ENCODE results near the gene PRMT3. TPM values are rescaled to one million over a fixed set of nuclear protein-coding genes. Genes with fewer than 3 reads are reported as not detected.

Gene PRMT3
- total RNA-seq, 1 experiment from 2014 or later, result 26.4 TPM

GRCh38 chr11:20457934-20458680 is 70.6 kb downstream of the PRMT3 start:
- TF ChIP-seq EZH2 (IDR thresholded peaks at IDR 0.05; ENCODE audit: borderline replicate concordance, low read depth, low read length, poor library complexity, severe bottlenecking) (no peak), CTCF (conservative IDR thresholded peaks at IDR 0.05; ENCODE audit: low read depth, low read length) (no peak)
- no TSS peak for BruUV-seq (replicated peaks)
- CTCF ChIA-PET, result no interaction called here
- POLR2A ChIA-PET (ENCODE audit: low non-redundant PET), result no interaction called here
- H3K36me3 ChIP-seq (ENCODE audit: insufficient read depth, low read length, poor library complexity, severe bottlenecking), result no peaks in the 10 kb centered on the region
- H3K27me3 ChIP-seq (replicated peaks; ENCODE audit: insufficient read depth, low read depth, low read length, poor library complexity), result no peaks in the 10 kb centered on the region
- no peak for DNase-seq (ENCODE audit: low spot score)
- intact Hi-C loops (cut with micrococcal nuclease; ENCODE audit: unreplicated experiment), result no loop called here
- H3K4me3 ChIP-seq (ENCODE audit: low read depth, low read length, poor library complexity, severe bottlenecking), result no peak overlapping the region
- H3K27ac ChIP-seq (ENCODE audit: low read depth, low read length, poor library complexity, severe bottlenecking), result no peak overlapping the region
- no peaks in the 10 kb centered on the region for H3K9me3 ChIP-seq (ENCODE audit: low read depth, low read length, poor library complexity, severe bottlenecking)
- H3K4me1 ChIP-seq (ENCODE audit: insufficient read depth, low read length, poor library complexity, severe bottlenecking), result no peaks in the 10 kb centered on the region

- H3K36me3 ChIP-seq (ENCODE audit: insufficient read depth, low read length, poor library complexity, severe bottlenecking), result no peaks in the 10 kb centered on the region
- intact Hi-C loops (cut with micrococcal nuclease; ENCODE audit: unreplicated experiment), result no loop called here
- no peak for DNase-seq (ENCODE audit: low spot score)
- no peaks in the 10 kb centered on the region for H3K27me3 ChIP-seq (replicated peaks; ENCODE audit: insufficient read depth, low read depth, low read length, poor library complexity)
- no peaks in the 10 kb centered on the region for H3K4me1 ChIP-seq (ENCODE audit: insufficient read depth, low read length, poor library complexity, severe bottlenecking)
- H3K27ac ChIP-seq (ENCODE audit: low read depth, low read length, poor library complexity, severe bottlenecking), result no peak overlapping the region
- no TSS peak for BruUV-seq (replicated peaks)
- no peaks in the 10 kb centered on the region for H3K9me3 ChIP-seq (ENCODE audit: low read depth, low read length, poor library complexity, severe bottlenecking)
- H3K4me3 ChIP-seq (ENCODE audit: low read depth, low read length, poor library complexity, severe bottlenecking), result no peak overlapping the region
- ChIA-PET CTCF (no interaction called here), POLR2A (ENCODE audit: low non-redundant PET) (no interaction called here)
- TF ChIP-seq CTCF (conservative IDR thresholded peaks at IDR 0.05; ENCODE audit: low read depth, low read length), result no peak
- no peak for TF ChIP-seq EZH2 (IDR thresholded peaks at IDR 0.05; ENCODE audit: borderline replicate concordance, low read depth, low read length, poor library complexity, severe bottlenecking)
These were observed 71.6 kb downstream of the PRMT3 start for GRCh38 chr11:20458905-20459632.

- POLR2A ChIA-PET (ENCODE audit: low non-redundant PET), result no interaction called here
- TF ChIP-seq EZH2 (IDR thresholded peaks at IDR 0.05; ENCODE audit: borderline replicate concordance, low read depth, low read length, poor library complexity, severe bottlenecking) (no peak), CTCF (conservative IDR thresholded peaks at IDR 0.05; ENCODE audit: low read depth, low read length) (no peak)
These were observed 72.3 kb downstream of the PRMT3 start for GRCh38 chr11:20459865-20460264.

More at GRCh38 chr11:20459865-20460264, 72.3 kb downstream of the PRMT3 start:
- Histone ChIP-seq H3K9me3 (ENCODE audit: low read depth, low read length, poor library complexity, severe bottlenecking) (no peaks in the 10 kb centered on the region), H3K27me3 (replicated peaks; ENCODE audit: insufficient read depth, low read depth, low read length, poor library complexity) (no peaks in the 10 kb centered on the region), H3K4me3 (ENCODE audit: low read depth, low read length, poor library complexity, severe bottlenecking) (no peak overlapping the region), H3K36me3 (ENCODE audit: insufficient read depth, low read length, poor library complexity, severe bottlenecking) (peaks cover 4% of the 10 kb centered on the region), H3K27ac (ENCODE audit: low read depth, low read length, poor library complexity, severe bottlenecking) (no peak overlapping the region), H3K4me1 (ENCODE audit: insufficient read depth, low read length, poor library complexity, severe bottlenecking) (no peaks in the 10 kb centered on the region)
- no peak for DNase-seq (ENCODE audit: low spot score)
- intact Hi-C loops (cut with micrococcal nuclease; ENCODE audit: unreplicated experiment), result no loop called here
- BruUV-seq (replicated peaks), result no TSS peak
- CTCF ChIA-PET, result no interaction called here
